ENCODE data around the gene CFAP57.

The CFAP57 gene

DNA sequence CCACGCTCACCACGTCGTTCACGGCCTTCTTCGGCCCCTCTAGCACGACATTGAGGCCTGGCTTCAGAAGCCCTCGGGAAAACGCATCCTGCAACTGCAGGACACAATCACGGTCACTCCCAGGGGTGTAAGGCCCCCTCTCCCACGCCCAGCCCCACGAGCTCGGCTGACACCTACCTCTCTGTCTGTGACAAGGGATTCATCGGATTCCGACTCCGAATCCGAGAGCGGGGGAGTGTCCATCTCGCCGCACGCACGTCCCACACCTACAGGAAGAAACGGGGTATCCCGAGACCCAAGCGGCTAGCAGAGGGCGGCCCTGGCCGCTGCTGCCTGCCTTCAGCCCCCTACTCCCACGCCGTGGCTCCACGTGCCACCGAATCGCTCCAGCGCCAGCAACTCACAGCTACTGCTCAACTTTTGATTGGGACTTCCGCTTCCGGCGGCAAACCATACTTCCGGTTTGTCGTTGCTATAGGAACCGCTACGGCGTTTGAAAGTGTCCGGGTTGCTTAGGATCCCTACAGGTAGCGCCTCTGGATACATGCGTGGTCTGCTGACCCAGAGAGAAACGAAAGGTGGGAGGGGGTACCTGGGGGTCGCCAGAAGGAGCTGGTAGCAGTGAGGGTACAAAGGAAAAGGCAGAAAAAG is at the start of gene CFAP57, which contains the start of gene EBNA1BP2:
TSS of gene CFAP57 (plus strand) at position 455 of the 651 bp plus-strand sequence. CDS start 424 bp downstream, outside the sequence.
TSS of gene EBNA1BP2 (minus strand) at position 415 of the 651 bp plus-strand sequence. CDS start at position 243, 172 bp downstream.
- TF ChIP-seq, protein P1, sequence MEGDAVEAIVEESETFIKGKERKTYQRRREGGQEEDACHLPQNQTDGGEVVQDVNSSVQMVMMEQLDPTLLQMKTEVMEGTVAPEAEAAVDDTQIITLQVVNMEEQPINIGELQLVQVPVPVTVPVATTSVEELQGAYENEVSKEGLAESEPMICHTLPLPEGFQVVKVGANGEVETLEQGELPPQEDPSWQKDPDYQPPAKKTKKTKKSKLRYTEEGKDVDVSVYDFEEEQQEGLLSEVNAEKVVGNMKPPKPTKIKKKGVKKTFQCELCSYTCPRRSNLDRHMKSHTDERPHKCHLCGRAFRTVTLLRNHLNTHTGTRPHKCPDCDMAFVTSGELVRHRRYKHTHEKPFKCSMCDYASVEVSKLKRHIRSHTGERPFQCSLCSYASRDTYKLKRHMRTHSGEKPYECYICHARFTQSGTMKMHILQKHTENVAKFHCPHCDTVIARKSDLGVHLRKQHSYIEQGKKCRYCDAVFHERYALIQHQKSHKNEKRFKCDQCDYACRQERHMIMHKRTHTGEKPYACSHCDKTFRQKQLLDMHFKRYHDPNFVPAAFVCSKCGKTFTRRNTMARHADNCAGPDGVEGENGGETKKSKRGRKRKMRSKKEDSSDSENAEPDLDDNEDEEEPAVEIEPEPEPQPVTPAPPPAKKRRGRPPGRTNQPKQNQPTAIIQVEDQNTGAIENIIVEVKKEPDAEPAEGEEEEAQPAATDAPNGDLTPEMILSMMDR (IDR thresholded peaks at IDR 0.05; ENCODE audit: low read depth, low read length) = no peak
- DNase-seq (ENCODE audit: extremely low read depth, low read depth) = peak; percentile 68

DNA sequence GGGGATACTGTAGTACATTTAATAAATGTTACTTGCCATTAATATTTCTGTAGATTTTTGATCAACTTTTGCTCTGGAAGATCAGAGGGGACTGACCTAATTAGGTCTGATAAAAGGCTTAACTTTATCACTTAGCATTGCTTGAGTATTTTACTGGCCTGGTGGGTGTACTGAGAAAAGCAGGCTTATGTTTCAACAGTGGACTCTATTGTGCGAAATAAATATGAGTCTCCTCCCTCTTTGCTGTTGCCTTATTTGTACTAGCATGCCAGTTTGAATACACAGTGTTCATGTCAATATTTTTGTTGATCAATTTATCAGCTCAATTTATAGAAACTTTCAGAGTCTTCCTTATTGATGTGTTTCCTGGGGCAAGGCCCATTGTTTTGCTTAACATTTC is 49.1 kb upstream of the CFAP57 start:
- no peak for DNase-seq (ENCODE audit: extremely low read depth, low read depth)
- TF ChIP-seq, protein P1 (IDR thresholded peaks at IDR 0.05; ENCODE audit: low read depth, low read length) = no peak

DNA sequence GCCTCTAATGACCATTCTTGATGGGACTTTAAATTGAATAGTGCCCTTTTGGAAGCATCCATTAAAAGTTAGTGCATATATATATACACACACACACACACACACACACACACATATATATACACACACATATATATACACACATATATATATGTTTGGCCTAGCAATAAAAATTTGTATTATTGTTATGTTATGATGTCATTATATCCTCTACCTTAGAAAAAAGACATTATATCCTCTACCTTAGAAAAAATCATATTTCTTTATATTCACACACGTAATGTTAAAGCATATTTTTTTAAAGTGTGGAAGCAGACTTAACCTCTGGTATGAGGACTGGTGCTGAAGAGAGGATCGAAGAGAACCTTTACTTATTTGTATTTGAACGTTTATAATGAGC is 43.3 kb upstream of the CFAP57 start:
- TF ChIP-seq, protein P1 (IDR thresholded peaks at IDR 0.05; ENCODE audit: low read depth, low read length) = no peak
- DNase-seq (ENCODE audit: extremely low read depth, low read depth) = no peak

DNA sequence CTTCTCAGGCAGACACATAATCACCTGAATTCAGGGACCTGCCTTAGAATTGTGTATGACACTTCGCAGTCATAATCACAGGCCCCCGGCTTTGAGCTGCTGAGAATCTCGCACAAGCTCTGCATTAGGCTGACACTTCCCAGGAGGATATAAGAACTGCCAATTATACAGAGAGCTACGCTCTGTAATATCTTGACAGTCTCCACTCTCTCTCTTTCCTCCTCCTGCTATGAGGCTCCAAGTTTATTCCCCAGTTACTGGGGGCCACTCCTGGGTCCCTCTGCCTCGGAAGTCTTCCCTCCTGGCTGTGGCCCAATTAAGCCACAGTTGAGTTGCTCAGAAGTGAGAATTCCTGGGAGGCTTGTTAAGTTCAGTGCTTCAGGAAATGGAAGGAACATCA is 42.7 kb upstream of the CFAP57 start:
- TF ChIP-seq, protein P1 (IDR thresholded peaks at IDR 0.05; ENCODE audit: low read depth, low read length) = no peak
- no peak for DNase-seq (ENCODE audit: extremely low read depth, low read depth)

DNA sequence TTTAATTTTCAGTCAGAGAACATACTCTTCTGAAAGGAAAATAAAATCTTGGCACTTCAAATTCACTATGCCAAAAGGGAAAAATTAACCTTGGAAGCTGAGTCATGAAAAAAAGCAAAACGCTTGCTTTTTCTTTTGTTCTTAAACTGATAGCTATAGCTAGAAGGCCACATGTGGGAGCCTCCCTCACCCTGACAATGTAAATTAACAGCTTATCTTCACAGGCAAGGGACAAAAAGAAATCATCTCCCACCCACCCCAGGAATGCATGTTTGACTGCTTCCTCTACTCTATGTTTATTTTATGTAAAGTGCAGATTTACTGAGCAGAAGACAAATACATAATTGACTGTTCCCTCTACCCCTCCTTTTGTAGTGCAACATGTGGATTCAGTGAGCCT is 38.1 kb upstream of the CFAP57 start:
- no peak for DNase-seq (ENCODE audit: extremely low read depth, low read depth)
- TF ChIP-seq, protein P1 (IDR thresholded peaks at IDR 0.05; ENCODE audit: low read depth, low read length) = no peak

DNA sequence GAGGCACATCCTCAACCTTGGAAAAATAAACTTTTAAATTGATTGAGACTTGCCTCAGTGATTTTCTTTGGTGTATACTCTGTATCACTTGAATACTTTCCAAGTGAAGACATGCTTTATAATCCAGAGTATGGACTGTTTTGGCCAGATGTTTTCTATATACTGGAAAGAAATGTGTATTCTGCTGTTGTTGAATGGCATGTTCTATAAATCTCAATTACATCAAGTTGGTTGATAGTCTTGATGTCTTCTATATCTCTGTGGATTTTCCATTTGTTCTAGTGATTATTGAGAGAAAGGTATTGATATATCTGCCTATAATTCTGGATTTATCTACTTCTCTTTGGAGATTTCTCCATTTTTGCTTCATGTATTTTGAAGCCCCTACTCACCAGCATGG is 37.5 kb upstream of the CFAP57 start:
- TF ChIP-seq, protein P1 (IDR thresholded peaks at IDR 0.05; ENCODE audit: low read depth, low read length) = no peak
- DNase-seq (ENCODE audit: extremely low read depth, low read depth) = no peak

DNA sequence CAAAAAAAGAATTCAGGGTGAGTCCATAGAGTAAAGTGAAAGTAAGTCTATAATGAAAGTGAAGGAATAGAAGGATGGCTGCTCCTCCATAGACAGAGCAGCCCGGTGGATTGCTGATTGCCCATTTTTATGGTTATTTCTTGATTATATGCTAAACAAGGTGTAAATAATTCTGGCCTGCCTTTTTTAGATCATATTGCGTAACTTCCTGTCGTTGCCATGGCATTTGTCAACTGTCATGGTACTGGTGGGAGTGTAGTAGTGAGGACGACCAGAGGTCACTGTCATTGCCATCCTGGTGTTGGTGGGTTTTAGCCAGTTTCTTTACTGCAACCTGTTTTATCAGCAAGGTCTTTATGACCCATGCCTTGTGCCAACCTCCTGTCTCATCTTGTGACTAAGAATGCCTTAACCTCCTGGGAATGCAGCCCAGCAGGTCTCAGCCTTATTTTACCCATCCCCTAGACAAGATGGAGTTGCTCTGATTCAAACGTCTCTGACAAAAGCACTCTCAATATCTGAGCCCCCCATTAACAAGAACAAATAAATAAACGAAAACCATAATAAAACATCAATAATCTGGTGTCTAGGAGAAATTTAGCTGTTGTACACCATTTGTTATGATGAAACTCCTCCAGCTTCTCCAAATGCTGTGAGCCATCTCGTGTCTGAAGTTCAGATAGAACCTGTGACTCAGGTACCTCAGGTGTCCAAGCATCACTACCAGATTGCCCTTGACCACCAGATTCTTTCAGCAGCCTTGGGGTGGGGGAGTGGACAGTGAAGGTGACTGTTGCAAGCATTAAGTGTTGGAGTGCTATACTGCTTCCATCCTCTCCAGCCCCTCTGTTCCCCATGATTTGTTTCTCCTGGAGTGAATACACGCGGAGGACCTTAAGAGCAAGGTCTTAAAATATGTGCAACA is 36.0 kb upstream of the CFAP57 start:
- TF ChIP-seq, protein P1 (IDR thresholded peaks at IDR 0.05; ENCODE audit: low read depth, low read length) = no peak
- no peak for DNase-seq (ENCODE audit: extremely low read depth, low read depth)

All from AG09319 (cell line).